Natural killer cell treated with Interleukin-12 subunit alpha and Interleukin-12 subunit beta and Interleukin-15 and Interleukin-18, amount 100 ng/mL, for 72 hours (primary cell): ENCODE measurements around the gene NR4A3. TPM values are rescaled to one million over a fixed set of nuclear protein-coding genes. Genes with fewer than 3 reads are reported as not detected.
A peak's percentile ranks its signal among the peaks of the same experiment; 100 is the strongest.

Experiments
- ATAC-seq, 2 donors: fragments of 150-1000 bp; cut with Tn5 transposase in 1 of 2; sonication (Bioruptor Pico), chemical (Tn5 transposase) in 1 of 2; 2 replicates each; pipeline ENCODE4 v1.10.0; 2021
- DNase-seq: peaks from one replicate; pipeline ENCODE4 v3.0.0; 2022; ENCODE audit warnings: low spot score
- H3K27ac Mint-ChIP-seq, 2 donors: 1 replicate in 1 of 2; 2 replicates in 1 of 2; pipeline ENCODE4 v1.8.0; 2022; ENCODE audit warnings: mixed read lengths in 2 of 2, mild to moderate bottlenecking in 1 of 2, moderate library complexity in 1 of 2
- H3K27me3 Mint-ChIP-seq, 2 donors: 1 replicate in 1 of 2; 2 replicates in 1 of 2; pipeline ENCODE4 v1.8.0; 2022; ENCODE audit warnings: mixed read lengths in 2 of 2
- H3K36me3 Mint-ChIP-seq: one replicate; pipeline ENCODE4 v1.8.0; 2022; ENCODE audit warnings: mixed read lengths
- H3K4me1 Mint-ChIP-seq, 2 donors: 1 replicate in 1 of 2; 2 replicates in 1 of 2; pipeline ENCODE4 v1.8.0; 2022; ENCODE audit warnings: low read depth in 2 of 2, mixed read lengths in 2 of 2, mild to moderate bottlenecking in 1 of 2
- H3K4me3 Mint-ChIP-seq: one replicate; pipeline ENCODE4 v1.8.0; 2022; ENCODE audit warnings: mixed read lengths
- H3K9me3 Mint-ChIP-seq: 2 replicates; pipeline ENCODE4 v1.8.0; 2022; ENCODE audit warnings: mixed read lengths
- total RNA-seq, 2 donors: library from RNA; stranded (reverse); gene quantifications; one replicate each; pipeline ENCODE4 v1.2.3, GENCODE V29; 2022

The NR4A3 gene
- total RNA-seq, 2 donors from 2014 or later: 1.3 to 2.4 TPM

DNA sequence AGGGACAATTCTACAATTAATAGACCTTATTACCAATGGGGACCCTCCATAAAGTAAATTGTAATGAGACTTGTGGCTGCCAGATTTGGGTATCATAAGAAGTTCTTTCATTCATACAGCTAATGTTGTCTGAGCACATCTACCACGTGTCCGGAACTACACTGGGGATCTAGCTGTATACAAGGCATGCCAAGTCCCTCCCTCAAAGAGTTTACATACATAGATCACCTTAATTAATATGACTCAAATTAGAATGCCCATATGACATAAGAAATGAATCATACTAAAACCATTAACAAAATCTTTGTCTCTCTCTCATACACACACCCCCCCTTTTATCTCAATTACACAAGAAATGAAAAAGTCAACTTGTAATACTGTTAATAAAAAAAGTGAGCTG, 18.0 kb upstream of the NR4A3 start:
- Mint-ChIP-seq H3K9me3 (no peaks in the 10 kb centered on the region), H3K27ac (peak overlapping the region in 1 of 2 donors; percentile 4)

DNA sequence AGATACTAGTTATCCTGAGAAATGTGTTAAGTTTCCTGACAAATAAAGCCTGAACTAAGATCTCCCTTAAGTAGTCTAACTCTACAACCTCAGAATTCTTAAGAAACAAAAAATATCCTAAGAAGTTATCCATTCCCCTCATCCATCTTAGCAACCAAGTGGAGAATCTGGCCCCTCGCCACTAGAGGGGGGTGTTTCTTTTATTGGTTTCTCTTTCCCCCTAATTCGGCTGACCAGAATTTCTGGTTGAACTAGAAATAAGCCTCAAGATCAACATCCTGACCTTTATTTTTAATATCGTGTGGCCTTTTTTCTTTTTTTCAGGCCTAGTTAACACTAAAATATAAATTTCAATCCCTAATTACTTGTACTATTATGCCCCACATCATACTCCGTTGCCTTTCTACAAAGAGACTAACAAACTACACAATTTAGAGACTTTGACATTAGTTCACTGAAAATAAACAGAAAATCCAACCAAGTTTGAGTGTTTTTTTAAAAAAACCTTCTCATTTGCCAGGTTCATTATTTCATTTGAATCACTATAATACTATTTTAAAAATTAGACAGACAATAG, 14.3 kb upstream of the NR4A3 start:
- no peak overlapping the region for H3K4me3 Mint-ChIP-seq
- peaks cover 17 to 30% of the 10 kb centered on the region in 2 donors for H3K4me1 Mint-ChIP-seq
- ATAC-seq (peak in 1 of 2 donors; percentile 72), DNase-seq (peak; percentile 71)
- no peaks in the 10 kb centered on the region for H3K9me3 Mint-ChIP-seq
- H3K36me3 Mint-ChIP-seq: no peaks in the 10 kb centered on the region
- H3K27ac Mint-ChIP-seq: peak overlapping the region in 1 of 2 donors; percentile 52
- H3K27me3 Mint-ChIP-seq: no peaks in the 10 kb centered on the region

More for the DNA sequence above, 18.0 kb upstream of the NR4A3 start:
- no peak overlapping the region for H3K4me3 Mint-ChIP-seq
- H3K4me1 Mint-ChIP-seq: peaks cover 4 to 11% of the 10 kb centered on the region in 2 donors
- no peak for DNase-seq
- no peaks in the 10 kb centered on the region for H3K36me3 Mint-ChIP-seq
- H3K27me3 Mint-ChIP-seq: no peaks in the 10 kb centered on the region
- ATAC-seq: no peak

DNA sequence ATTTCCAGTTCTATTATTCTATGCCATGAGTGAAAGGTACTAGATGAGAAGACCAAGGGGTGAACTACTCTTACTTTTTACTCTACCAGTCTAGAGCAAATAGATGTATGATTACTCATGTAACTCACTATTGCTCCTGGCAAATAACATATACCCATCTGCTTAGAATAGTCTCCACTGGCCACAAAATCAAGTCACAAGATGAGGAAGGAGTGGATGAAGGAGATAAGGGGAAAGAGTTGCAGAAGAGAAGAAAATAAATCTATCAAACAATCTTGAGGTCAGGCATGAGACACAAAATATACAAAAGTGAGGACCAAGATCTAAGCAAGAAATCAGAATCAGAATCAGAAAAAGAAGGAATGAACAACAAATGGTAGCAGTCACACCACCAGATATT, 13.7 kb upstream of the NR4A3 start:
- no peak for DNase-seq
- Mint-ChIP-seq H3K4me3 (no peak overlapping the region), H3K27ac (peak overlapping the region in 1 of 2 donors; percentile 52), H3K4me1 (peaks cover 17 to 30% of the 10 kb centered on the region in 2 donors), H3K9me3 (no peaks in the 10 kb centered on the region), H3K36me3 (no peaks in the 10 kb centered on the region), H3K27me3 (no peaks in the 10 kb centered on the region)
- ATAC-seq: no peak

- peaks cover 17 to 30% of the 10 kb centered on the region in 2 donors for H3K4me1 Mint-ChIP-seq
- H3K9me3 Mint-ChIP-seq: no peaks in the 10 kb centered on the region
- peak overlapping the region in 1 of 2 donors; percentile 13 for H3K27ac Mint-ChIP-seq
- ATAC-seq (no peak), DNase-seq (no peak)
- H3K36me3 Mint-ChIP-seq: no peaks in the 10 kb centered on the region
- H3K27me3 Mint-ChIP-seq: peaks cover 0 to 1% of the 10 kb centered on the region in 2 donors
- no peak overlapping the region for H3K4me3 Mint-ChIP-seq
Observed at GRCh38 chr9:99808454-99808853, 13.2 kb upstream of the NR4A3 start.

DNA sequence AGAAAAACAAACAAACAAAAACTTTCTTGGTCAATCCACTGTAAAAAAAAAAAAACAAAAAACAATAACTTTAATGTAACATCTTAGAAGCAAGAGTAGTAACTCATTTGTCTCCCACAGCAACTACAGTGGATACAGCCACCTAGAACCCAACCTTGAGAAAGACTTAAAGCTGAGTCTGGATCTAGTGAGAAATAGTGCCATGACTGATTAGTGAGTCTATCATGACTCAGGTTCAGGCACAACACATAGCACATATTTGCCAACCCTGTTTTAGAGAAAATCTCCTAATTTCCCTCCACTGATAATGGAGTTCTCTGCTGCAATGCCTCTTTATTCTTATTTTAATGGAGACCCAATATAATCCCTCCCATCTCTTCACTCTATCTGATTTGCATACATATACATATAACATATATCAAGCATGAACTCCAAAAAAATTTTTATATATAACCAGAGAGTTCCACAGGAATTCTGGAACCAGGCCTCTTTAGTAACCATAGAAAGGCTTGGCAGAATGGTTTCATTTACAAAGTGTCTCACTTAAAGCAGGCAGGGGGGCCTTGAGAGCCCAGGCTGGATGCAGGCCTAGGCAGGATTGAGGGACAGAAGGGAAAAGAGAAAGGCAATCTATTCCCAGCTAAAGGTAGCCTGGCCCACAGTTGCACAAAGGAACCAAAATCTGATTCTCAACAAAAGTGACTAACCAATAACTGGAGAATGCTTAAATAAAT, 11.9 kb upstream of the NR4A3 start:
- Mint-ChIP-seq H3K4me1 (peaks cover 17 to 30% of the 10 kb centered on the region in 2 donors), H3K27ac (peak overlapping the region in 1 of 2 donors; percentile 13), H3K36me3 (no peaks in the 10 kb centered on the region), H3K9me3 (no peaks in the 10 kb centered on the region), H3K4me3 (no peak overlapping the region), H3K27me3 (peaks cover 0 to 7% of the 10 kb centered on the region in 2 donors)
- peak; percentile 50 to 63 for ATAC-seq
- no peak for DNase-seq

- Mint-ChIP-seq H3K4me3 (peak overlapping the region; percentile 59), H3K4me1 (peaks cover 19 to 30% of the 10 kb centered on the region in 2 donors), H3K27me3 (peaks cover 0 to 9% of the 10 kb centered on the region in 2 donors), H3K27ac (peak overlapping the region; percentile 24 to 66), H3K36me3 (no peaks in the 10 kb centered on the region), H3K9me3 (no peaks in the 10 kb centered on the region)
- DNase-seq: no peak
- peak in 1 of 2 donors; percentile 34 for ATAC-seq
Observed at GRCh38 chr9:99811172-99811571, 10.5 kb upstream of the NR4A3 start.

GRCh38 chr9:99811598-99812383, 9.9 kb upstream of the NR4A3 start:
- peak overlapping the region; percentile 24 to 66 for H3K27ac Mint-ChIP-seq
- DNase-seq (no peak), ATAC-seq (peak; percentile 87 to 89)
- H3K27me3 Mint-ChIP-seq: peaks cover 0 to 9% of the 10 kb centered on the region in 2 donors
- H3K4me1 Mint-ChIP-seq: peaks cover 19 to 30% of the 10 kb centered on the region in 2 donors
- no peaks in the 10 kb centered on the region for H3K9me3 Mint-ChIP-seq
- H3K4me3 Mint-ChIP-seq: peak overlapping the region; percentile 59
- H3K36me3 Mint-ChIP-seq: no peaks in the 10 kb centered on the region

DNA sequence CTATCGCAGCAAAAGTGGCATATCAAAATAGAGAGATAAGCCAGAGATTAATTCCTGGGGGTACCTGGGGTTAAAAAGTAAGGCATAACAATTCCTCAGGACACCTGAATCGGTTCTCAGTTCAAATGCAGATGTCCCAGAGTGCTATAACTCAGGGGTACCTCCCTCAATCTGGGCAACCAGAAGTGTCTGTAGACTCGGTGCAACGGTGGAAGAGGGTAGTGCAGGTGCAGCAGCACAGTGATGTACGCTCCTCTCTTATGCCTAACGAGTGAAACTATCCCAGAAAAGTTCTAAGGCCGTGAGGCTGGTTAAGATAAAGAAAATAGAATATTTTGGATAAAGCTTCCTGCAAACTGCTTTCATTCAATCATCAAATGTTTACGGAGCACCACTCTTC, 7.9 kb upstream of the NR4A3 start:
- Mint-ChIP-seq H3K4me1 (peaks cover 26 to 30% of the 10 kb centered on the region in 2 donors), H3K4me3 (no peak overlapping the region), H3K36me3 (no peaks in the 10 kb centered on the region), H3K27me3 (peaks cover 0 to 13% of the 10 kb centered on the region in 2 donors), H3K27ac (no peak overlapping the region), H3K9me3 (no peaks in the 10 kb centered on the region)
- DNase-seq (no peak), ATAC-seq (no peak)

GRCh38 chr9:99814359-99814758, 7.3 kb upstream of the NR4A3 start:
- Mint-ChIP-seq H3K27ac (no peak overlapping the region), H3K9me3 (no peaks in the 10 kb centered on the region), H3K4me3 (no peak overlapping the region), H3K36me3 (no peaks in the 10 kb centered on the region), H3K4me1 (peaks cover 32 to 33% of the 10 kb centered on the region in 2 donors), H3K27me3 (peaks cover 0 to 13% of the 10 kb centered on the region in 2 donors)
- DNase-seq (no peak), ATAC-seq (no peak)

DNA sequence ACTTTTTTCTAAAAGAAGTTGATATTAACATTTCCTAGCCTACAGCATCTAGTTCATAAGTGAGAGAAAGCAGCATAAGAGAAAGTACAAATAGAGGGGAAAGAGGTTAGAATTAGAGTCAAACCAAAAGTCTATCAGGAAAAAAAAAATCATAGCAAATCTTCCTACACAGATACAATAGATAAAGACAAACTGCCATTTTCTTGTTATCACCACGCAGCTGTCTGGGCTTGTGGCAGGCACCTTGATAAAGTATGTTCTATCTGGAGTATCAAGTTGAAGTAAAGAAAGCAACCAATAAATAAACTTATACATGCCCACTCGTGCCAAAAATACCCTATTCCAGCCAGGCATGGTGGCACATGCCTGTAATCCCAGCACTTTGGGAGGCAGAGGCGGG, 5.3 kb upstream of the NR4A3 start:
- H3K4me1 Mint-ChIP-seq: peaks cover 36 to 38% of the 10 kb centered on the region in 2 donors
- ATAC-seq: no peak
- H3K27ac Mint-ChIP-seq: peak overlapping the region in 1 of 2 donors; percentile 6
- H3K9me3 Mint-ChIP-seq: no peaks in the 10 kb centered on the region
- DNase-seq: no peak
- no peaks in the 10 kb centered on the region for H3K36me3 Mint-ChIP-seq
- peaks cover 0 to 13% of the 10 kb centered on the region in 2 donors for H3K27me3 Mint-ChIP-seq
- no peak overlapping the region for H3K4me3 Mint-ChIP-seq

- Mint-ChIP-seq H3K4me3 (peak overlapping the region; percentile 94), H3K27ac (peak overlapping the region; percentile 89 to 91), H3K4me1 (peaks cover 38 to 46% of the 10 kb centered on the region in 2 donors), H3K9me3 (no peaks in the 10 kb centered on the region), H3K27me3 (peaks cover 9 to 14% of the 10 kb centered on the region in 2 donors), H3K36me3 (no peaks in the 10 kb centered on the region)
- ATAC-seq (no peak), DNase-seq (no peak)
Observed at GRCh38 chr9:99818500-99818899, 3.2 kb upstream of the NR4A3 start.

DNA sequence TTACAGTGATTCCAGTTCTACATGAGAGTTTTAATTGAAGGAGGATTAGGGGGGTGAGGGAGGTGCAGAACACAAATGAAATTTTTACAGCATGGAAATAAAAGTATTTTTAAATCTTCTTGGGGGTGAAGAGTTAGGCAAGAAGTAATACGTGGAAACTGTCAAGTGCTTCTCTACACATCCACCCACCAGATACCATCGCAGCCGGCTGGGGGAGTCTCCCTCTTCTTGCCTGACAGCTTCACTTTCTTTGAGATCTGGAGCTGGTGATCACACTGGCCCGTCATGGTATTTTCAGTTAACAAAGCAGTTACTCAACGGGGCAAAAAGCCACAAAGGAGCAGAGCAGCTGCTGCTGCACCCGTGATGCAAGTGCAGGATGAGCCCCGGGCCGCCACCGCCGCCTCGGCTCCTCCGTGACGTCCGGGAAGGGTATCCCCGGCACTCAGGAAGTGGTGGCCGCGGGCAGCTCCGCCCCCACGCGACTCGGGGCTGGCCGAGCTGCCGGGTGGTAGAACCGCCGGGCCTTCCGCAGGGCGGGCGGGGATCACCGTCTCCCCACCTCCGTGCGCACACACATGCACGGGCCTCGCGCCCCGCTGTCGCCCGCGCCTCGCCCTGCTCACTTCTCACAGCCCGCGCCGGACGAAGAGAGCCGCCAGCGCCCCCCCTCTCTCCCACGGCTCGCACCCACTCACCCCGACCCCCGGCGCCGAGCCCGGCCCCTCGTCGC, 2.4 kb upstream of the NR4A3 start:
- peaks cover 43 to 53% of the 10 kb centered on the region in 2 donors for H3K4me1 Mint-ChIP-seq
- peaks cover 9% of the 10 kb centered on the region in 2 donors for H3K27me3 Mint-ChIP-seq
- H3K36me3 Mint-ChIP-seq: no peaks in the 10 kb centered on the region
- H3K4me3 Mint-ChIP-seq: peak overlapping the region; percentile 94
- peak; percentile 83 to 88 for ATAC-seq
- H3K9me3 Mint-ChIP-seq: no peaks in the 10 kb centered on the region
- peak overlapping the region; percentile 89 to 91 for H3K27ac Mint-ChIP-seq
- peak; percentile 99 for DNase-seq
